GM21786 (cell line): ENCODE results near the gene IMP3.
"Not testable (repeated sequence)": the region's sequence is repeated elsewhere in the genome, so short reads cannot be mapped to it uniquely, and the experiment has no call there.

Experiments
- ATAC-seq: cut with Tn5 transposase; IDR thresholded peaks from one replicate; pipeline ENCODE4 v1.9.1; 2021; ENCODE audit not compliant: unreplicated experiment

IMP3 gene, protein sequence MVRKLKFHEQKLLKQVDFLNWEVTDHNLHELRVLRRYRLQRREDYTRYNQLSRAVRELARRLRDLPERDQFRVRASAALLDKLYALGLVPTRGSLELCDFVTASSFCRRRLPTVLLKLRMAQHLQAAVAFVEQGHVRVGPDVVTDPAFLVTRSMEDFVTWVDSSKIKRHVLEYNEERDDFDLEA

DNA sequence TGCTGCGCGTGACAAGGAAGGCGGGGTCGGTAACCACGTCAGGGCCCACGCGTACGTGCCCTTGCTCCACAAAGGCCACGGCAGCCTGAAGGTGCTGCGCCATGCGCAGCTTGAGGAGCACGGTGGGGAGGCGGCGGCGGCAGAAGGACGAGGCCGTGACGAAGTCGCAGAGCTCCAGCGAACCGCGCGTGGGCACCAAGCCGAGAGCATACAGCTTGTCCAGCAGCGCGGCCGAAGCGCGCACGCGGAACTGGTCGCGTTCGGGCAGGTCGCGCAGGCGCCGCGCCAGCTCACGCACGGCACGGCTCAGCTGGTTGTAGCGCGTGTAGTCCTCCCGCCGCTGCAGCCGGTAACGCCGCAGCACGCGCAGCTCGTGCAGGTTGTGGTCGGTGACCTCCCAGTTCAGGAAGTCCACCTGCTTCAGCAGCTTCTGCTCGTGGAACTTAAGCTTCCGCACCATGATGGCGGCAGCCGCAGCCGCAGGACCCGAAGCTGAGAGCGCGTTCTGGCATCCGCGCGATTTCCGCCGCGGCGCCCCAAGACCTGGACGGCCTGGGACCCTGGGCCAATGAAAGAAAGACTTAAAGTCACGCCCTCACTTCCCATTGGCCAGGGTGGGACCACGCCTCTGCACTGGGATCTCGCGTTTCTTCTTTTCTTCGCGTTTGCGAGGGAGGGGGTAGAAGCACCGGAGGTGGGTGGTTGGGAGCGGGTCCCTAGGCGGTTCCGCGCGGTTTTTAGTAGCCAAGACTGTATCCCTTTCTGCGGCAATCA lies at the start of gene IMP3:
TSS of gene IMP3 (minus strand) at position 516 of the 774 bp plus-strand sequence. CDS start at position 460, 56 bp downstream.
- ATAC-seq, result peak; percentile 93

DNA sequence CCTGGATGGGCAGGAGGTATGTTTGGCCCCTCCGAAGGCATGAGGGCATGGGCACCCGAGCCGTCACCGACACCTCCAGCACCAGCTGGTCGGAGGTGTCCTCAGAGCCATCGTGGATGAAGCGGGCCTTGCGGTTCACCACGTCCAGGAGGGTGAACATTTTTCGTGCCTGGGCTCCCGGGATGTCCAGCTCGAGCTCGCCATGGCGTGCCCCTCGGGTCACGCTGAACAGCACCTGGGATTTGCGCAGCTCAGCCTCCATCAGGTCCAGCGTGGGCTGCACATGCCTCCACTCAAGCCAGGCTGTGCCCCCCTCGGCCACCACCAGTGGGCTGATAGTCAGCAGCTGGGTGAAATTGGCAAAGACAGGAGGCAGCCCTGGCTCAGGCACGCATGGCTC lies 49.4 kb upstream of the IMP3 start:
- not testable (repeated sequence) for ATAC-seq

DNA sequence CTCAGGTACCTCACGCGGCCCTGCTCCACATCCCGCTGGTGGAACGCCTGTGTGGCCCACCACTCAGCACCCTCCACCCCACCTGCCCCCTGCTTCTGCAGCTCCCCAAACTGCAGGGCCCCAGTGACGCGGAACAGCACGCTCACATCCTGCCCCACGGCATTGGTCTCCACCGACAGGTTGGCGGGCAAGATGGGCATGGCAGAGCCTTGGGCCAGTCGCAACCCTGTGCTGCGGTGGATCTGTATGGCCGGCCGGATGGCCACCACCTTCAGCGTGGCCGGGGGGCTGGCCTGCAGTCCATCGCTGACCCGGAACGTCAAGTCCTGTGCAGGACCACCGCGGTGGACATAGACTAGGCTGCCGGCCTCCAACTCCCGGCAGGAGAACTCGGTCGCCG lies 48.8 kb upstream of the IMP3 start:
- no peak for ATAC-seq

DNA sequence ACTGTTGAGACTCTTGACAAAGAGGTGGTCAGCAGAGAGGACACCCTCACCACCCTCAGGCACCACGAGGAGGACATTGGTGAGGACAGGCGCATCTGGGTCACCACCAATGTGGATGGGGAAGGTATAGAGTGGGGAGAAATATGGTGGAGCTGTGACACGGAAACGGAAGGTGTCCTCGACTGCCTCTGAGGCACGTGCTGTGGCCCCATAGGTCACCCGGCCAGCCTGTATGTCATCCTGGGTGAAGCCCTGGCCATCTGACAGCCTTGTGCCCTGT lies 48.2 kb upstream of the IMP3 start:
- no peak for ATAC-seq

DNA sequence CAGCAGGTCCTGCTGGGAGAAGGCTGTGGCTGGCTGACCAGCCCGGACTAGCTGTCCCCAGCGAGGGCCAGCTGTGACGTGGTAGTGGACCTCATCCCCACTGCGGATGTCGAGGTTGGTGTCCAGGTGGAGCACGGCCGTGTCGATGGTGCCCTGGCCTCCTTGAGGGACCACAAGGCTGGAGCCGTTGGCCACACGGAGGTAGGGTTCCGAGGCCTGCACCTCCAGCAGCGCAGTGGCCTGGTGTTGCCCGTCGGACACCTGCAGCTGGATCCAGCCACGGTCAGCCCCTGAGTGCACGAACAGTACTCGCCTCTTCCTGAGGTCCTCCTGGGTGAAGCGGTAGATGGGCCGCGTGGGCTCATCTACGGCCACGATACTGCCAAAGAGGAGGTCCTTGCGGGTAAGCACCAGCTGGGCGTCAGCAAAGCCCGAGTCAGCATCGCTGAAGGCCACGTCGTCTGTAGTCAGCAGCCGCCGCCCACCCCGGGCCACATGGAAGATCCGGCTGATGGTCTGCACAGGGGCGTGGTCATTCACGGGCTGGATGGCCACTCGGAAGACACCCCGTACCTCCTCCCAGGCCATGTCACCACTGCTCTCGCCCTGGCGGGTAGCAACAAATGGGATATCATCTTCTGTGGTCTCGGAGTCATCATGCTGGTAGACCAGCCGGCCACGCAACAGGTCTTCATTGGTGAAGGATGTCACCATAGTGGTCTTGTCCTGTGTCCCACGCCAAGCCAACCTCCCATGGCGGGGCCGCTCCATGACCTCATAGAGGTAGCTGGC lies 47.7 kb upstream of the IMP3 start:
- ATAC-seq, result no peak

DNA sequence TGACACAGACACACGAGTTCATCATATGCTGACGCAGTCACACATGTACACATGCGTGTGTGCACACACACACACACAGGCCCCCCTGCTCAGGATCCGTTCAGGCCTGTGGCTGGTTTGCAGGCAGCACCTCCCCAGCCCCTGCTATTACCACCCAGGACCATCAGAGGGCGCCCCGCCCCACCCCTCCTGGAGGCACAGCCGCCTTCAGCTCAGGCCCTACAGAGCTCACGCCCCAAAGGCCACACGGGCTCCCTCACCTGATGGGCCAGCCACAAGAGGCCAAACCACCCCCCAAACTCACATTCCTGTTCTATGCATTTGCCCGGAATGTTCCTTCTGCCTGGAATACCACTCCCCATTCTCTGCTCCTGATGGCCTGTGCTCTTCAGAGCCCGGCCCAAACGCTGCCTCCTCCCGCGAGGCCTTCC lies 46.2 kb upstream of the IMP3 start:
- ATAC-seq, result not testable (repeated sequence)

DNA sequence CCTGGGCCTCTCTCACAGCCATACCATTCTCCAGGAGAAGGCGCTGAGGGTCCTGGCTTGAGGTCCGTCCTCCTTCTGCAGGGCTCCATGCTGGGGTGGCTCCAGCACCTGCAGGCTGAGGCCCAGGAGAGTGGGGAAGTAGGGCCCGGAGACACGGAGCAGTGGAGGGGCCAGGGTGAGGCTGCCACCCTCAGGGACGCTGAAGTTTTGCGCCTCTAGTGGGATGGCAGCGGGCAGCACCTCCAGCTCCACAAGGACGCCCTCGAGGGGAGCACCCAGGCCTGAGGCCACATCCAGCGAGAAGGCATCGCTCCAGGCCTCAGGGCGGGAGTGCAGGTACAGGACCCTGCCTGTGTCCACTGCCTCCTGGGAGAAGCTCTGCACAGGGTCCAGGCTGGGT lies 45.2 kb upstream of the IMP3 start:
- ATAC-seq, result no peak

DNA sequence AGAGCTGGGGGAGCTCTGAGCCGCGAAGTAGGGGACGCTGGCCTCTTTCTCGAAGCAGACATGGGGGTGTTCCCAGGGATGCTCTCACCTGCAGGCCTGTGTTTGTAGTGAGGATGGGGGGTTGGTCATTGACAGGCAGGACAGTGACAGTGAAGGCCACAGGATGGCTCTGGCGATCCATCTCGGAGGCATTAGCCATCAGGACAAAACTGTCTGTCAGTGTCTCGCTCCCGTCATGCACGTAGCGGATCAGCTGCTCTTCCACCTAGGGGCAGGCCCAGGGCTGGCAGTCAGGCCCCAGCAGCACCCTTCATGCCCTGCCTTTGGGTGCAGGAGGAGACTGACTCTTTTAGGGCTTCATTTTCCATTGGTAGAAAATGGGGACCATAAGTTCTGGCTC lies 44.6 kb upstream of the IMP3 start:
- ATAC-seq, result no peak

DNA sequence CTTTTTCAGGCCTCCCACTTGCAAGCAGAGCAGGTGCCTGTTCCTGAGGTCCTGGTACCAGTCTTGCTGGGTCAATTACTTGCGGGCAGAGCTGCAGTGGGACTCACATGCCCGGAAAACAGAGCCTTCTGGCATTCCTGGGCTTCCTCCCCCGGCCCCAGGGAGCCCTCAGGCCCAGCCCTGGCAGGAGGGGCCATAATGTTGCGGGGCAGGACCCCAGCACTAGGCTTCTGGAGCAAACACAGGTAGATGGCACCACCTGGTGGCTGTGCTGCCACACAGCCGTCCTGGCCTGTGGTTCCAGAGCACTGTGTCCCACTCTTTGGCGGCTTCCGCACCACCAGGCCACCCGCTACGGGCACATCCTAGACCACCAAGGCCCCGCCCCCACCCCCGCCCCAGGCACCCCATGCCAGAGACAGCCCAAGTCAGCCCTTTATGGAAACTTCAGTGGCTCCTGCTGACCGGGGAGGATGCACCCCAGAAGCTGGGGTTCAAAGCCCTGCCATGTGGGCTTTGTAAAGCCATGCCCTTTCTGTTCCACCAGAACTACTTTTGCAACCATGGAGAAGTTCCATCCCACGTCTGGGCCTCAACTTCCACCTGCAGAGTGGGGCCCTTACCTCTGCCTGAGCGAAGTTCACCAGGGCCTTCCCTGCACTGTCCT lies 43.8 kb upstream of the IMP3 start:
- ATAC-seq, result not testable (repeated sequence)

DNA sequence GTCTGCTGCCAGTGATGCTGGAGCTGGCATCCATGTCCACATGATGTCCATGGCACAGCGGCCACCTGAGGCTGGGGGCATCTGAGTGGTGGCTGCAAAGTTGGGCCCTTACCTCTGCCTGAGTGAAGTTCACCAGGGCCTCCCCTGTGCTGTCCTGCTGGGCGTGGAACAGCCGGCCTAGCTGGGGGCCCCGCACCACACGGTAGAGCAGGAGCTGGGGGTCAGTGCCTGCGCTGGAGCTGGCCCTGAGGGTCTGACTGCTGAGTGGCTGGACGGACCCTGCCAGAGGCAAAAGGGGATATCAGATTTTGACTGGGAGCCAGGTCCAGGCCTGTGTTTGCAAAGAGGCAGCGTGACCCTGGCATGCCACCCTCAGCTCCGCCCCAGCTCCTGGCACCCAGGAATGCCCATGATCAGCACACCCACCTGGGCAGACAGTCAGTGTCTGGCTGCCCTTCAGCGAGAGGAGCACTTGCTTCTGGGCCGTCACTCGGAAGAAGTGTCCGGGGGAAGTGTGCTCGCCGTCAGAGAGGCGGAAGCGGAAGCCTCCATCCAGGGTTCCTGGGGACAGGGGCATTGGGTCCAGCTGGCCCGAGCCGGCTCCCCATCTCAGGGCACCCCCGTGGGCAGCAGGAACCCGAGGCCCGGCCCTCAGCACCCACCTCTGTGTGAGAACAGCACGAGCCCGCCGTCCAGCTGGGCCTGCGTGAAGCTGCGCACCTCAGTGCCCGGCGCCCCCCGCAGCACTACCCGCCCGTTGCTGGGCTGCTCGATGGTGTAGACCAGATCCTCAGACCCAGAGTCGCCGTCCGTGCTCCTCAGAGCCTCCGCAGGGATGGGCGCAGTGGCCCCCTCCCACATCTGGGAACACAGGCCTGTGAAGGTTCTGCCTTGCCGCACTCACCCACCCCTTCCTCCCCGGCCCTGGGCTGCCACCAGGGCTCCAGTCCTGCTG lies 42.4 kb upstream of the IMP3 start:
- ATAC-seq, result no peak

DNA sequence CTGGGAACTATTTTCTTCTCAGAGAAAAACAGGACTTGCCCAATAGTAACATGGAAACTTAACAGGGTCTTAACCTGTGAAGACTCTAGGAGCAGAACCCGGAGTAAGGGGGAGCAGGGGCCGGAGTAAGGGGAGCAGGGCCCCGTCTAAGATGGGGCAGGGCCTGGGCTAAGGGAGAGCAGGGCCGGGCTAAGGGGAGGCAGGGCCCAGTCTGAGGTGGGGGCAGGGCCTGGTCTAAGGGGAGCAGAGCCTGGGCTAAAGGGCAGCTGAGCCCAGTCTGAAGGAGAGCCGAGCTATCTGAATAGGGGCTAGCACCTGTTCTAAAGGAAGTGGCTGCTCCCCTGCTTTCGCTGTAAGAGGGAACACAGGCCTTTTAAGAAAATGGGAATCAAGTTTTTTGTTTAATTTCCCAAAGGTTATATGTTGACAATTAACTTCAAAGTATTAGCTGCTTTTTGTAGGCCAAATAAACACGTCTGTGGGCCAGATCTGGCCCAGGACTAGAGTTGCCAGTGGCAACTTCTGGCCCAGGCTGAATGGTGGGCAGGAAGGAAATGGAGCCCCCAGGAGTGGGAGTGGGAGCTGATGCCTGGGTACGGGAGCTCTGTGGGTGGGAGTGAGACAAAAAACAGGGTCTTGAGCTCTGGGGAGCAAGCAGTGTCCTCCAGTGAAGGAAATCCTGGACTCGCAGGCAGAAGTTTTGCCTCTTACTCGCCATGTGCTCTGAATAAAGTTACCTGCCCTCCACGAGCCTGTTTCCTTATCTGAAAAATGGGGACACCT lies 40.2 kb upstream of the IMP3 start:
- ATAC-seq, result no peak

DNA sequence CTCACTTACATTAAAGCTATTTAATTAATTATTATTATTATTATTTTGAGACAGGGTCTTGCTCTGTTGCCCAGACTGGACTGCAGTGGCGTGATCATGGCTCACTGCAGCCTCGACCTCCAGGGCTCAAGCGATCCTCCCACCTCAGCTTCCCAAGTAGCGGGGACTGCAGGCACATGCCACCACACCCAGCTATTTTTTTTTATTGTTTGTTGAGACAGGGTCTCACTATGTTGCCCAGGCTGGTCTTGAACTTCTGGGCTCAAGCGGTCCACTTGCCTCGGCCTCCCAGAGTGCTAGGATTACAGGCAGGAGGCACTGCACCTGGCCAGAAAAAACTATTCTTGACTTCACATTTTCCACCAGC lies 38.3 kb upstream of the IMP3 start:
- not testable (repeated sequence) for ATAC-seq

DNA sequence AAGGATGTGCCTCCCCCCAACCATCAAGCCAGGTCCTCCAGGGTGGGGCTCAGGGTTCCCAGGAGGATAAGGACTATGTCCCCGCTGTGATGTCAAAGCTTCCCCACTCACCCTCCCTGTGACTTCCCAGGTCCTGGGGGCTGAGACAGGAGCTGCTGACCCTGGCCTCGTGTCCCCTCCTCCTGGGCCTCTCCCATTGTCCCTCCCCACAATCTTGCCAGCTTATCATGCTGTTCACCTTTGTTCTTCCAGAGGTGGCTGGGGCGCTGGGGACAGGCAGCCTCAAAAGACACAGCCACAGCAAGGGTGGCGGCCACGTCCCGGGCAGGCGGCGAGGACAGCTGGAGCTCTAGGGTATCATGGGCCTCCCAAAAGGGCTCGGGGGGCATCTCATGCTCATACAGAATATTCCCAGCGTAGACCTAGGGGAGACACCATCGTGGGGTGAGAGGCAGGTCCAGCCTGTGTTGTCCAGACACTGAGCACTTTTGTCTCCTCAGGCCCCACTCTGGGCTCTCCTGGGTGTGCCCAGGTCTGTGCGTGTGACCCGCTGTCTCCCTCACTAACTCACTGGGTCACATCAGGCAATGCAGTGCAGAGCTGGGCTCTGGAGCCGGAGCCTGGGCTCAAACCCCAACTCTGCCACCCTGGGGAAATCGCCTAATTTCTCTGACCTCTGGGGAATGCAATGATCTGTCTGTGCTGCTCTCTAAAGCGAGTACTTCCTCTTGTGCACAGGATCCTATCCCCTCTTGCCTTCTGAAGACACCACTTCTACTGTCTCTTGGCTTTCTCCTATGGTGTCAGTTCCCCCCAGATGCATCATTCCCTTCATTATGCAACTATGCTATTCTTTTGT lies 37.7 kb upstream of the IMP3 start:
- no peak for ATAC-seq

DNA sequence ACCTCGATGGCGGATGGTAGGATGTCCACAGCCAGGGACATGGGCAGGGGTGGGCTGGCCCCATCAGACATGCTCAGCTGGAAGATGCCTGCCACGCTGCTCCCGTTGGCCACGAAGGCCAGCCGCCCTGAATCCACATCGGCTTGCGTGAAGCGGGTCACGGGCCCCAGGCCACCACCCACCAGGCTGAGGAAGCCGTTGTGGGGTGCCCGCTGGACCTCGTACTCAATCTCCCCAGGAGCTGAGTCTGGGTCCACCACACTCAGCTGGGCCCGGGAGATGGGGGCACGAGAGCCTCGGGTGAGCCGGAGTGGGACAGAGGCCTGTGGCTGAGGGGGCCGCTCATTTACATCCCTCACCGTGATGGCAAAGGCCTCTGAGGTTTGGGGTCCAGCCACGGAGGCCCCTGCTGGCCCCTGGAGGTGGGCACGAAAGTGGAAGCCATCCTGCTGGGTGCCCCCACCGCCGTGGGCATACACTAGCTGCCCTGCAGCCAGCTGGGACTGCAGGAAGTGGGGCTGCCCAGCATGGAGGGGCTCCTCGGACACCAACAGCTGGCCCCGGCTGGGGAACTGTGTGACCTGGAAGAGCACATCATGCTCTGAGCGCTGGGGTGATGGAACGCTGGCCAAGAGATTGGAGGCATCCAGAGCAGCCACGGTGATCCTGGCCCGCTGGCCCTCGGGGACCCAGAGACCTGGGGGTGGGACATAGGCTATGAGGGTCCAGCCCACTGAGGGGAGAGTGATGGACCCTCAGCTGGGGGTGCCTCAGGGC lies 36.9 kb upstream of the IMP3 start:
- no peak for ATAC-seq

DNA sequence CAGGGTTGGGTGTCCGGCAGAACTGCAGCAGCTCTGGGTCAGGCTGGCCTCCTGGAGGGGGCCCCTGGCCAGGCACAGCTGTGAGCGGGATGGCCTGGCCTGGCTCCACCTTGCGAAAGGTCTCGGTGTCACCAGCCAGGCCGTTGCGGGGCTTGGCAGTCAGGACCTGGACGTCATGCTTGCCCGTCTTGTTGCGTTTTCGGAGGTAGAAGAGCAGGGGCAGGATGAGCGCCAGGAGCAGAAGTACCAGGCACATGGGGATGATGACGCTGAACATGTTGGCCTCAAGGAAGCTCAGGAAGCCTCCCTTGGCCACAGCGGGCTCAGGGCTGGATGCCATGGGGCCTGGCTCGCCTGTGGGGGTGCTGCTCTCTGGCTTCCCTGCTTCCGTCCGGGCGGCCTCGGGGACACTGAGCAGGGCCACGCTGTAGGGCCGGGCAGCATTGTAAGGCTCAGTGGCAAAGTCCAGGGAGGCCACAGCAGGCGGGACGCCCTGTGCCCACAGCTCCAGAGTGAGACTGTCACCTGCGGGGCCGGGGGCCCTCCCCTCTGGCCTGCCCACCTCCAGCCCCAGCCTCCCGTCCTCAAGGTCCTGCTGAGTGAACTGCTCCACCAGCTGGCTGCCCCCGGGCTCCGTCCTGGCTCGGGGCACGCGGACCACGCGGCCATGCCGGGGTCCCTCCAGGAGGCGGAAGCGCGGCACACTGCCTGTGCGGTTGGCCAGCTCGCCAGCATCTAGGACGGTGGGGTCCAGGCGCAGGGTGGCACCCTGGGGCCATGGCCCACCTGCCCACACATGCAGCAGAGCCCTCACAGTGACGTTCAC lies 35.8 kb upstream of the IMP3 start:
- no peak for ATAC-seq

DNA sequence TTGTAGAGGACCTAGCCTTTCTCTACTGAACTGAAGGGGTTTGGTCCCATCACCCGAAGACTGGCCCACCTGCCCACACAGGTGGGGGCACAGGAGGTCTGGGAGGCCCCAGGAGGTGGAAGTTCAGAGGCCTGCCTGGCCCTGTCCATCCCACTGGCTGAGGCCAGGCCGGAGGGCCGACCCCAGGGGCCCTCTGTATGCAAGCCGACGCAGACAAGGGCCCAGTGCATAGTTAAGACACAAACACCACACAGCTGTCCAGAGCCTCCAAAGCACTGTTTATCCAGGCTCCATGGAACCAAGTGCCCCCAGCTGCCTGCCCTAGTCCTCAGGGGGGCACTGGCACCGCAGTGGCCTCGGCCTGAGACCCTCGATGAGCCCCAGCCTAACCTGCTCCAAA lies 34.3 kb upstream of the IMP3 start:
- no peak for ATAC-seq
